Stimulated activated naive CD8-positive, alpha-beta T cell treated with anti-CD3 and anti-CD28 coated beads, Interleukin-15, amount 100 ng/mL, for 72 hours (primary cell): ENCODE results near the gene SLC44A3.

Source experiments
- ATAC-seq: fragments of 150-1000 bp; cut with Tn5 transposase; 2 replicates; pipeline ENCODE4 v1.10.0; 2021; ENCODE audit warnings: mild to moderate bottlenecking, moderate library complexity
- DNase-seq, 2 donors: peaks; one replicate each; pipeline ENCODE4 v3.0.0; 2021 to 2022
- H3K27ac Mint-ChIP-seq, 2 donors: one replicate each; pipeline ENCODE4 v1.8.0; 2022; ENCODE audit warnings: mild to moderate bottlenecking in 2 of 2, mixed read lengths in 2 of 2, moderate library complexity in 2 of 2
- H3K27me3 Mint-ChIP-seq: one replicate; pipeline ENCODE4 v1.8.0; 2022; ENCODE audit warnings: mixed read lengths
- H3K4me1 Mint-ChIP-seq: one replicate; pipeline ENCODE4 v1.8.0; 2022; ENCODE audit warnings: mild to moderate bottlenecking, mixed read lengths
- H3K4me3 Mint-ChIP-seq, 2 donors: one replicate each; pipeline ENCODE4 v1.8.0; 2022; ENCODE audit warnings: mild to moderate bottlenecking in 2 of 2, mixed read lengths in 2 of 2, moderate library complexity in 1 of 2
- H3K9me3 Mint-ChIP-seq, 2 donors: one replicate each; pipeline ENCODE4 v1.8.0; 2022; ENCODE audit warnings: mixed read lengths in 2 of 2

The SLC44A3 gene

GRCh38 chr1:94819945-94820746 lies at the start of gene SLC44A3:
Gene SLC44A3, plus strand, starts transcription at chr1:94820357. Its CDS starts 95 bp downstream, at chr1:94820452.
- H3K27ac Mint-ChIP-seq = peak within 1 kb of the TSS in 1 of 2 donors; percentile 25
- peak; percentile 80 for ATAC-seq
- H3K9me3 Mint-ChIP-seq = no peaks in the 10 kb centered on the region
- no peaks in the 10 kb centered on the region for H3K4me1 Mint-ChIP-seq
- peaks cover 66% of the 10 kb centered on the region for H3K27me3 Mint-ChIP-seq
- peak; percentile 12 to 18 for DNase-seq
- H3K4me3 Mint-ChIP-seq = peak within 1 kb of the TSS; percentile 64 to 79

DNA sequence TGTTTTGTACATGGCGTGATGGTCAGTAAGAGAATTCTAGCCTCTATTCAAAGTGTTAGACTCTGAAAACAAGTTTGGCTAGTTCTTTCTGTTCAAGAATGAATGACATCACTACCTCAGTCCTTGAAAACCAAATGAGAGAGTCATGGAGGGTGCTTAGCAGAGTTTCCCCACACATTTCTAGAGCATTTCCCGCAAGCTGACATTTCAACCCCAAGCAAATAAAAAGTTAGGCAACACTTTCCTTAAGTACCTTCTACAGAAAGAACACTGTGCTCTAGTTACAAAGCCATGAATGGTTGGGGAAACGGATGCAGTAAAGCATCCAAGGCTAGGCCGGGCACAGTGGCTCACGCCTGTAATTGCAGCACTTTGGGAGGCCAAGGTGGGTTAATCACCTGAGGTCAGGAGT lies 47.9 kb upstream of the SLC44A3 start:
- H3K9me3 Mint-ChIP-seq = no peaks in the 10 kb centered on the region

GRCh38 chr1:94772845-94773244 lies 47.3 kb upstream of the SLC44A3 start:
- H3K4me3 Mint-ChIP-seq = no peak overlapping the region
- peaks cover 6% of the 10 kb centered on the region for H3K27me3 Mint-ChIP-seq
- ATAC-seq = no peak
- H3K27ac Mint-ChIP-seq = no peak overlapping the region
- H3K4me1 Mint-ChIP-seq = no peaks in the 10 kb centered on the region
- no peak for DNase-seq
- no peaks in the 10 kb centered on the region for H3K9me3 Mint-ChIP-seq

More for the DNA sequence above, 47.9 kb upstream of the SLC44A3 start:
- no peak for DNase-seq
- Mint-ChIP-seq H3K4me1 (no peaks in the 10 kb centered on the region), H3K27ac (no peak overlapping the region), H3K4me3 (no peak overlapping the region), H3K27me3 (peaks cover 6% of the 10 kb centered on the region)
- ATAC-seq = no peak

DNA sequence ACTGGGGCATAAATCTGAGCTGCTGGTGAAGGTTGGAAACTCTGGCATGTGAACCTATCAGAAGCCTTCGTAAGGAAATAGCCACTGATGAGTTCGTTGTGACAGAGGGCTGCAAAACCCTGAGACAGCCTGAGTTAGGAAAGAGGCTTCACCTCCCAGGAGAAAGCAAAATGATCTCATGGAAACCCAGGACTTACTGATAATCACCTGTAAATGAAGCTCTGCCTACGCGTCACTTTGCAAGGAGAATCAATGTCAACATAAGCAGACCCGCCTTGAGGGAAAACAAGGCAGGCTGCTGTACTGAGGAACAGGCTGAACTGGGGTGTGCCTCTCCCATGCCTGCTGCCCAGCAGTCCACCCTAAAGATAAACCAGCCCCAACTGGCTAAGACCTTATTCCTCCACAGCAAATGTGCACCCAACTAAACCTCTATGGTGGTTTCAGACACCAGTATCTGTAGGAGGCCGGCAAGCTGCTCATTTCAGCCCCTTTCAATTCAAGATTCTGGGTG lies 46.8 kb upstream of the SLC44A3 start:
- DNase-seq (no peak), ATAC-seq (no peak)
- H3K4me3 Mint-ChIP-seq = no peak overlapping the region
- no peaks in the 10 kb centered on the region for H3K9me3 Mint-ChIP-seq
- H3K4me1 Mint-ChIP-seq = no peaks in the 10 kb centered on the region
- H3K27ac Mint-ChIP-seq = no peak overlapping the region
- peaks cover 6% of the 10 kb centered on the region for H3K27me3 Mint-ChIP-seq

DNA sequence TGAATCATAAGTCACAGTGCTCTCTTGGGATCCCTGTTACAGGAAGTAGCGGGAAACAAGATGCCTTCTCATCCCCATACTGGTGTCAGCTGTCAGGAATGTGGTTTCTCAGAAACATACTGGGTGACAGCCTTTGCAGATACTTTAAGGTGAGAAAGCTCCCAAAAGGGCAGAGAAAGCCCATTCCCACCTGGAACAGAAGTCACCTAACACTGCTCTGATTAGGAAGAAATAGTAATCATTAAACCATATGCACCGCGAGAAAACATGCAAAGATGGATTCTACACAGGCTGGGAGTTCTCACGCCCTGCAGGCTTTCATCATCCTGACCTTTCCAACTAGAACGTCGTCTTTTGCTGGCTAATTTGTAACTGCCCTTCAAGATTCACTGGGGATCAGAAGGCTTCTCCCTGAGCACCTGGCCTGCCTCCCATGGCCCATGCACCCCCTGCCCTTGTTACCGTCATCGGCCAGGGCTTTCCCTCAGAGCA lies 46.2 kb upstream of the SLC44A3 start:
- no peak overlapping the region for H3K27ac Mint-ChIP-seq
- H3K9me3 Mint-ChIP-seq = no peaks in the 10 kb centered on the region
- no peaks in the 10 kb centered on the region for H3K4me1 Mint-ChIP-seq
- no peak for DNase-seq
- no peak for ATAC-seq
- no peak overlapping the region for H3K4me3 Mint-ChIP-seq
- H3K27me3 Mint-ChIP-seq = peaks cover 3% of the 10 kb centered on the region

DNA sequence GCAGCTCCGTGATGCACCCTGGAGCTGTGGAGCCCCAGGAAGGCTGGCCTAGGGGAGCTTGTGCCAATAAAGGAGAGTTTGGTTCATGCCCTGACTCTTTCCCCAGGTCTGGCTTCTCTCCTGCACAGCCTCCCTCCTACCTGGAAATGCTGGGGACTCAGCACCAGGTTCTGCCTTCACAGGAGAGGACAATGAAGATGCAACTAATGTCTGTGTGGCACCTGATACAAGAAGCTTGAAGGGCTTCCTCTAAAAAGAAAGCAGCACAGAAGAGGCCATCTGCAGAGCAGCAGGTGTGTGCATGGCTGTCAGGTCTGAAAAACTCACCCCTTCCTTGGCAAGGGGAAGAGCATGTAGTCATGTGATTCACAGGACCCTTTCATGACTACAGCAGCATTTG lies 43.7 kb upstream of the SLC44A3 start:
- Mint-ChIP-seq H3K27ac (no peak overlapping the region), H3K27me3 (peaks cover 18% of the 10 kb centered on the region)

DNA sequence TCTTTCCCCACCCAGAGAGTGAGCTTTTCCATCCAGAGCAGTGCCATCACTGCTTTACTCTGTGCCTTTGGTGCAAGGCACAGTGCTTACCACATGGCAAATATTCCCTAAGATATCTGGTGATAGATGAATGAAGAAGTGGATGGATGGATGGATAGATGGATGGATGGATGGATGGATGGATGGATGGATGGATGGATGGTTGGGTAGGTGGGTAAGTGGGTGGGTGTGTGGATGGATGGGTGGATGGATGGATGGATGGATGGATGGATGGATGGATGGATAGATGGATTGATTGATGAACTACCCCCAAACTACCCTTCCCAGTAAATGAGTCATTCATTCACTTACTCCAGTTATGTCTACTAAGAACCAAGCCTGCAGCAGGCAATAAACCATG lies 42.9 kb upstream of the SLC44A3 start:
- no peaks in the 10 kb centered on the region for H3K9me3 Mint-ChIP-seq
- no peak overlapping the region for H3K27ac Mint-ChIP-seq
- ATAC-seq = no peak

More for the DNA sequence above, 43.7 kb upstream of the SLC44A3 start:
- ATAC-seq = no peak
- H3K4me3 Mint-ChIP-seq = no peak overlapping the region
- no peaks in the 10 kb centered on the region for H3K4me1 Mint-ChIP-seq
- no peaks in the 10 kb centered on the region for H3K9me3 Mint-ChIP-seq
- no peak for DNase-seq

DNA sequence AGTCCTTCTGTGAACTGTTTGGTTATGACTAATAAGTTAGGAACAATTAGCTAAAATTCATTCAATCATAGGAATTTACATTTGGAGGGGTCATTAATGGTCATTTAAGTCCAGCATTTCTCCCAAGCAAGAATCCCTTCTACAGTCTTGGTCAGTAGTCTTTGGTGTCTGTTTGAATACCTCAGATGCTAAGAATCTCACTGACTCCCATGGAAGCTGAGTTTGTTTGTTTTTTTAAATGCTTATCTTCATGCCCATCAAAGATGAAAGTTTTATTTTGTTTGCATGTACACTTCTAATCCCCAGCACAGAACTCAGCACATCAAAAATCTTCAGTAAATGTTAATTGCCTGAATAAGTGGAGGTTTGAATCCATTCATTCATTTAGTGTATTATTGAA lies 41.3 kb upstream of the SLC44A3 start:
- no peak for ATAC-seq
- H3K27ac Mint-ChIP-seq = no peak overlapping the region

More for the DNA sequence above, 42.9 kb upstream of the SLC44A3 start:
- DNase-seq = no peak
- Mint-ChIP-seq H3K4me1 (no peaks in the 10 kb centered on the region), H3K27me3 (peaks cover 18% of the 10 kb centered on the region), H3K4me3 (no peak overlapping the region)

DNA sequence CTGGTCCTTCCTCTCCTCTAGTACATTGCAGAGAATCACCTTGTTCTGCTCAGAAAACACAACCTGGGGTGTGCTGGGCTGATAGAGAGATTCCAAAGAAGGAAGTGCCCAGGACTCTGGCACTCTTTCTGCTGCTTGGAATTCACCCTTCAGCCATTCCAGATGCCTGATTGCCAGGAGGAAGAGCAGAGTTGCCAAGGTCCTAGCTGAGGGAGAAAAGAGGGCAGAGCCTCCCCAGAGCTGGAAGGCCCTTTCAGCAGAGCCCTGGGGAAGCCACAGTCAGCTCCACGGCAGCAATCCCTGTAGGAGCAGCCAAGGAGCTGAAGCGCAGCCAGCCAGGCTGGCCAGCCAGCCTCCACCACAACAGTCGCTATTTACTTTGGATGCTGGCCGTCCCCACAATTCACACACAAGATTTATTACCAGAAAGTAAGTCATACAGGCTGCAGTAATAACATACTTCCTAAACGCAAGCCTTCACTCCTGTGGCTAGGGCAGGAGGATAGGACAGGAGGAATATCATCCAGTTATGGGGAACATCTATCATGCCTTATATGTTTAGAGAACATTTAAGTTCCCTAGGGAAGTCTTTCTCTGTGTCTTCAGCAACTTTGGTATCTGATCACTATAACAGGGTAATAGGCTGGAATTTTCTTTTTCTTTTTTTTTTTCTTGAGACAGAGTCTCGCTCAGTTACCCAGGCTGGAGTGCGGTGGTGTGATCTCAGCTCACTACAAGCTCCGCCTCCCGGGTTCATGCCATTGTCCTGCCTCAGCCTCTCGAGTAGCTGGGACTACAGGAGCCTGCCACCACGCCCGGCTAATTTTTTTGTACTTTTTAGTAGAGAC lies 36.6 kb upstream of the SLC44A3 start:
- H3K27me3 Mint-ChIP-seq = peaks cover 36% of the 10 kb centered on the region

More for the DNA sequence above, 41.3 kb upstream of the SLC44A3 start:
- no peaks in the 10 kb centered on the region for H3K9me3 Mint-ChIP-seq
- no peak overlapping the region for H3K4me3 Mint-ChIP-seq
- DNase-seq = no peak
- H3K4me1 Mint-ChIP-seq = no peaks in the 10 kb centered on the region
- H3K27me3 Mint-ChIP-seq = peaks cover 18% of the 10 kb centered on the region

GRCh38 chr1:94784190-94784515 lies 36.0 kb upstream of the SLC44A3 start:
- no peak overlapping the region for H3K4me3 Mint-ChIP-seq
- ATAC-seq = no peak
- no peaks in the 10 kb centered on the region for H3K4me1 Mint-ChIP-seq
- peaks cover 40% of the 10 kb centered on the region for H3K27me3 Mint-ChIP-seq
- no peak overlapping the region for H3K27ac Mint-ChIP-seq
- H3K9me3 Mint-ChIP-seq = no peaks in the 10 kb centered on the region
- no peak for DNase-seq

More for the DNA sequence above, 36.6 kb upstream of the SLC44A3 start:
- Mint-ChIP-seq H3K4me3 (no peak overlapping the region), H3K27ac (no peak overlapping the region), H3K4me1 (no peaks in the 10 kb centered on the region), H3K9me3 (no peaks in the 10 kb centered on the region)
- no peak for DNase-seq
- no peak for ATAC-seq

DNA sequence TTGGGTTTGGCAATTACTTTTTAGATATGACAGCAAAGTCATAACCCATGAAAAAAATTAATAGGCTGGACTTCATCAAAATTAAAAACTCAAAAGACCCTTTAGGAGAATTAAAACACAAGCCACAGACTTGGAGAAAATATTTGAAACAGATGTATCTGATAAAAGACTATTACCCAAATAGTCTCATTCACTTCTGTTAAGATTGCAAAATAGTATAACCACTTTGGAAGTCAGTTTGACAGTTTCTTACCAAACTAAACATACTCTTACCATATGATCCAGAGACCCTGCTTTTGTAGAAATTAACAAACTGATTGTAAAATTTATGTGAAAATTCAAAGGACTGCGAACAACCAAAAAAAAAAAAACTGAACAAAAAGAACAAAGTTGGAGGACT lies 32.5 kb upstream of the SLC44A3 start:
- H3K27me3 Mint-ChIP-seq = peaks cover 22% of the 10 kb centered on the region
- no peak for ATAC-seq
- H3K9me3 Mint-ChIP-seq = no peaks in the 10 kb centered on the region
- H3K27ac Mint-ChIP-seq = no peak overlapping the region
- H3K4me3 Mint-ChIP-seq = no peak overlapping the region
- DNase-seq = no peak
- no peaks in the 10 kb centered on the region for H3K4me1 Mint-ChIP-seq

DNA sequence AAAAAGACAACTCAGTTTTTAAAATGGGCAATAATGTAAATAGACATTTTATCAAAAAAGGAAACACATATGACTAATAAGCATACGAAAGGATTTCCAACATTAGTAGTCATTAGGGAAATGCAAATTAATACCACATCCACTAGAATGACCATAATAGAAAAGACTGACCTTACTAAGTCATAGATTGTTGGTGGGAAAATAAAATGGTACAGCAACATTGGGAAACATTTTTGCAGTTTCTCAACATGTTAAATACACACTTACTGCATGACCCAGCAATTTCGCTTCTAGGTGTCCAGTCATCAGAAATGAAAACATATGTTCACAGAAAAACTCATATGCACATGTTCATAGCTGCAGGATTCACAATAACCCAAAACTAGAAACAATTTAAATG lies 29.9 kb upstream of the SLC44A3 start:
- Mint-ChIP-seq H3K4me3 (no peak overlapping the region), H3K4me1 (no peaks in the 10 kb centered on the region), H3K27ac (no peak overlapping the region), H3K9me3 (no peaks in the 10 kb centered on the region), H3K27me3 (peaks cover 22% of the 10 kb centered on the region)
- no peak for DNase-seq
- no peak for ATAC-seq

DNA sequence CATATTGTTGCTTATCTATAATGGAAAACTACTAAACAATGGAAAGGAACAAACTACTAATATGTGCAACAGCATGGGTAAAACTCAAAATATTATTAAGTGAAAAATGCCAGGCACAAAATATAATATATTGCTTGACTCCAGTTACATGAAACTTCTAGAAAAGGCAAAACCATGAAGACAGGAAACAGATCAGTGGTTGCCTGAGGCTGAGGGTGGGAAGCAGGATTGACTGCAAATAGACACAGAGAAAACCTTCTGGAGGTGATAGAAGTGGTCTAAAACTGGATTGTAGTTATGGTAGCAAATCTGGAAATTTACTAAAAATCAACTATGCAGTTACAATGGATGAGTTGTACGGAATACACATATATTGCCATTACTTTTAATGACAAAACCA lies 29.5 kb upstream of the SLC44A3 start:
- H3K4me1 Mint-ChIP-seq = no peaks in the 10 kb centered on the region
- ATAC-seq (no peak), DNase-seq (no peak)
- no peak overlapping the region for H3K4me3 Mint-ChIP-seq
- H3K27me3 Mint-ChIP-seq = peaks cover 22% of the 10 kb centered on the region
- H3K27ac Mint-ChIP-seq = no peak overlapping the region
- no peaks in the 10 kb centered on the region for H3K9me3 Mint-ChIP-seq

GRCh38 chr1:94792473-94793295 lies 27.5 kb upstream of the SLC44A3 start:
- H3K9me3 Mint-ChIP-seq = no peaks in the 10 kb centered on the region
- H3K4me3 Mint-ChIP-seq = no peak overlapping the region
- no peak overlapping the region for H3K27ac Mint-ChIP-seq
- peaks cover 13% of the 10 kb centered on the region for H3K27me3 Mint-ChIP-seq
- no peak for DNase-seq
- ATAC-seq = no peak
- no peaks in the 10 kb centered on the region for H3K4me1 Mint-ChIP-seq

DNA sequence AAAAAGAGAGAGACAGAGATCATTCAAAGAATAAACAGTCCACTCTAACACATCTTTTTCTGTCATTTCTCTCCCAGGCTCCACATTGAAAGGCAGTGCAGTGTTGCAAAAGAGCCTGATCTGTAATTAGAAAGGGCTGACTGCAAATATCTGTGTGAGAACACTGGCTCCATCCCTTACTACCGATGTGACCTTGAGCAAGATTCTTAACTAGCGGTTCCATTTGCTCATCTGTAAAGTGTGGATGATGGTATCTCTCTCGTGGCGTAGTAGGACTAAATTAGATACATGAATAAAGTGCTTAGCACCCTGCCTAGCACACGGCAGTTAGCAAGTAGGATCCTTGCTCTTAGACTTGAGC lies 26.9 kb upstream of the SLC44A3 start:
- Mint-ChIP-seq H3K4me1 (no peaks in the 10 kb centered on the region), H3K27me3 (peaks cover 7% of the 10 kb centered on the region), H3K9me3 (no peaks in the 10 kb centered on the region), H3K27ac (no peak overlapping the region), H3K4me3 (no peak overlapping the region)
- ATAC-seq (no peak), DNase-seq (no peak)
